ENCODE data around the gene SOX9. TPM values are rescaled to one million over a fixed set of nuclear protein-coding genes. Genes with fewer than 3 reads are reported as not detected.
"Not testable (repeated sequence)": the region's sequence is repeated elsewhere in the genome, so short reads cannot be mapped to it uniquely, and the experiment has no call there.

SOX9 gene
- total RNA-seq, 1 experiment from 2014 or later, result 43.0 TPM

DNA sequence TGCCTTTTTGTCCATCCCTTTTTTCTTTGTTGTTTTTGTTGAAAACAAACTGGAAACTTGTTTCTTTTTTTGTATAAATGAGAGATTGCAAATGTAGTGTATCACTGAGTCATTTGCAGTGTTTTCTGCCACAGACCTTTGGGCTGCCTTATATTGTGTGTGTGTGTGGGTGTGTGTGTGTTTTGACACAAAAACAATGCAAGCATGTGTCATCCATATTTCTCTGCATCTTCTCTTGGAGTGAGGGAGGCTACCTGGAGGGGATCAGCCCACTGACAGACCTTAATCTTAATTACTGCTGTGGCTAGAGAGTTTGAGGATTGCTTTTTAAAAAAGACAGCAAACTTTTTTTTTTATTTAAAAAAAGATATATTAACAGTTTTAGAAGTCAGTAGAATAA lies 4.9 kb downstream of the SOX9 start:
- no peak for DNase-seq (ENCODE audit: low read depth)

DNA sequence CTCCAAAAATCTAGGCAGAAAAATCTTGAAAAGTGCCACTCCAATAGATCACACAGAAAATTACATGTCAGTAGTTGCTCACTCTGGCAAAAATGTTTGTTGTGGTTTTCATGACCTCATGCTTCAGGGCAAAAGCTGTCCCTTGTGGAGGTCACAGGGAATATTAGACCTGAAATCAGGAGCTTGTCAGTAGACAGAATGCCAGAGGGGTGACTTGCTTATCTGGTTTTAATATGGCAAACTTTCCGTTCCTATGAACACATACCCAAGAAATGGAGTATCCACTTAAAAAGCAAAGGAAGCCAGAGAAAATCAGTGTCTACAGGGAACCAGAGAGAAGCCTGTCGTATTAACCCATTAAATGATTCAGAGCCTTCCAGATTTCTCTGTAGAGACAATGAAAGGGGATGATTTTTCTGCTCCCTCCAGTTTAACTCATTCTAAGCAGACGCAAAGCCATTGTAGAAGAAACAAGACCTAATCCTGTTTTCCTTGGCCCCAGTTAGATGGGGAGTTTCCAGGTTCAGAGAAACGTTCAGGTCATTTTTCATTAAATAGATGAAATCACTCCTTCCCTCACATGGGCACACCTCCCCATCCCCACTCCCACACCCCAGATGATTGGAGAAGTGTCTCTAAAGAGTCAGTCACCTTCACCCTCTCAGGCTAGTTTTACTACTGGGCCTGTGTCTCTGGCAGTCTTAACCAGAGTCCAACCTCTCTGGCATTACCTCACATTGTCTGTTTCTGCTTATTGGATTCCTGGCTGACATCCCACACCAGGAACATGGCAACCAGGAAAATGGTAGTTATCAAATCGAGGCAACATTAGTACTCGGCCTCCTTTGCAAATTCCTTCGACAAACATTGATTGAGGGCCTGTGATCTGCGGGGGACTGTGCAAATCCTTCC lies 6.0 kb downstream of the SOX9 start:
- DNase-seq (ENCODE audit: low read depth), result peak; percentile 74

DNA sequence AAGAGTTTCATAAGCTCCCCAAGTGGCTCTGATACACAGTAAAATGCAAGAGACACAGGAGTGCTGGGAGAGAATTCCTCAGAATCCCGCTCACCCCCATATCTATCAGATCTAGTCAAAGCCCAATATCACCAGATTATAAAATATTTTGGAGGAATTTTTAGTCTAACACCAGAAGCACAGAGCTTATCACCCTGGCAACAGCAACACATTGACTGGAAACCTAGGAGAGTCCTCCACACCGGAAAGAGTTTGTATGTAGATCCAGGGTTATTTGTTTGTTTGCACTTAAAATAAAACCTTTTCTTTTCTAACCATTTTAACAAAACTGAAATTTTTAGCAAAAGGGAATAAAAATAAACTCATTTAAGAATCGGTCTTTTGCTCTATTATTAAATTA lies 7.2 kb downstream of the SOX9 start:
- no peak for DNase-seq (ENCODE audit: low read depth)

DNA sequence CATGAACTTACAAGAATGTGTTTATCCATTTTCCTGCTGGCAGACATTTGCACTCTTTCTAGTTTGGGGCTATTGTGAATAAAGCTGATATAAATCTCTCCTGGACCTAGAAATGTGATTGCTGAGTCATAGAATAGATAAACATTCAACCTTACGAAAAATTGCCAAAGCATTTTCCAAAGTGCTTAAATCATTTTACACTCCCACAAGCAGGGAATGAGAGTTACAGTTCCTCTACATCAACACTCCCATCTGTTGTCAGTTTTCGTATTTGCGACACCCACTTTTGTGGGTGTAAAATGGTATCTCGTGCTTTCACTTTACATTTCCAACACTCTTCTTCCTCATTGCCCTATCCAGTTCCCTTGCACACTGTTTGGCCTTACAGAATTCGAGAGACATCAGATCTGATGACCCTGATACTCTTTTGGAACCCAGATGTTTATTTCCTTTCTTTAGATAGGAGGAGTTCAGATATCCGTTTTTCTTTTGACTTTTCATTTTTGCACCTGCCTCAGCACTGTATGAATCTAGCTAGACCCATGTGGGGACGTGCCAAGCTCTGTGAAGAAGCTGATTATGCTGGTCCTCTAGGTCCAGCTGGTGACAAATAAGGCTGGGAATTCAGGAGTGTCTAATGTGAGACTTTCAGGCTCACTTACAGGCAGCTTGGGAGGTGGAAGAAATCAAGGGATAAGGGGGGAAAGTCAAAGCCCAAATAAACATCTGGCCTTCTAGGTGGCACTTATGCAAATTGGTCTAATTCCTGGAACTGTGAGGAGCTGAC lies 14.0 kb downstream of the SOX9 start:
- no peak for DNase-seq (ENCODE audit: low read depth)

DNA sequence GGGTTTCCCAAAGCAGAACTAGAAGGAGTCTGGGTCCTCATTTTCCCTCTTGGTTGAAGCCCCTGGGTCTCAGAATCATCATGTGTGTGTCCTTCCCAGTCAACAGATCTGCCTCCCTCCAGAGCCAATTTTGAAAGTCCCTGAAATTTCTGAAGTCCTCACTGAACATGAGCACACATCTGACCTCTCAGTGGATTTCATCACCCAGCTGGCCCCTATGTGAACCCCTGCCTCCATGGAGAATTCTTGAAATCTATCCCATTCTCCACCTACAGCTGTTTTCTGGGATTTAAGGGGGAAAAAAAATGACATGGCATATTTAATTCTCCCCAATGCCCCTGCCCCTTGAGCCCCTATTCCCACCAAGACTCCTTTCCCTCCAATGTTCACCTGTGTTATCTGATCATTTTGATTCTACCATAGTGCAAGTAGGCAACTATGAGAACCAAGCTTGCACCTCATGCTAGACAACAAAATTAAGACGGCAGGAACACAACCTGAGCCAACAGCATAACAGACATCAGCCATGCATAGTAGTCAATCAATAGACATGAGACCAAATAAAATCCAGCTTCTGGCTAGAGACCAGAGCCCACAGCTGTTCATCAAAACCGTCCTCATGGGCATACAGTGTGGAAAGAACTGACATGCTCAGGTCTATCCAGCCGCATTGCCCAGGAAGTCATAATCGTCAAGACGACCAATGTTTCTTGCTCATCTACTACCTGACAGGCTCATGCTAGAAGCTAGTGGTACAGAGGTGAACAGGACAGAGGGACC lies 14.9 kb downstream of the SOX9 start:
- no peak for DNase-seq (ENCODE audit: low read depth)

DNA sequence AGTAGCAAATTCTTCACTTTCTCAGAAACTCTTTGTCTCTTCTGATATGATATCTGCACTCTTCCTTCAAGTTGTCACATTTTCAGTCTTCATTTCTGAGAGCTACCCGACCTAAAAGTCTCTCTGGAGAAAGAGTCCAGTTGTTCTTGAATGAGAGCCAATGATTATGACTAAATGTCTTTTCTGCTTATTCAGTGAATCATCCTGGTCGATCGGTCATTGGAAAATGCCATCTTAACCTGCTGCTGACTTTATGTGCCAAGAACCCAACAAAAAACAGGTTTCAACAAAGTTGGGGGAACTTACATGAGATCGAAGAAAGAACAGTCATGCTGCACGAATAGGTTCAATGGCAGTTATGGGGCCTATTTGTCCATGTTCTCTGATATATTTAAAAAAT lies 15.9 kb downstream of the SOX9 start:
- peak; percentile 72 for DNase-seq (ENCODE audit: low read depth)

DNA sequence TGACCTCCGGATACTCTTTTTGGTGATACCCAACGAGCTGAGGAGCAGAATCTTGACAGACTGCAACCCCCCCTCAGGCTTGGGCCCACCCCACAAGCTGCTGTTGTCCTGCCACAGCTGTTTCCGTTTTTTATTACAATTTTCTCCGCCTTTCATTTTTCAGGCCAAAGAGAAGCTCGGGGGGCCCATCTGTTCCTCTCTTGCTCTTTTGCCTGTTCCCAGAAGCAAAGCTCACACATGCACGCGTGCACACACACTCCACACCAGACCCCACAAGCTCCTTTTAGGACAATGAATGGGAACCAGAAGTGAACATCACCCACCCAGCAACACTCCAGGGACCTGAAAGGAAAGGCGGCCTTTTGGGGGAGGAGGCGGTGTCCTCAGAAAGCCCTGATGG lies 16.3 kb downstream of the SOX9 start:
- DNase-seq (ENCODE audit: low read depth), result no peak

DNA sequence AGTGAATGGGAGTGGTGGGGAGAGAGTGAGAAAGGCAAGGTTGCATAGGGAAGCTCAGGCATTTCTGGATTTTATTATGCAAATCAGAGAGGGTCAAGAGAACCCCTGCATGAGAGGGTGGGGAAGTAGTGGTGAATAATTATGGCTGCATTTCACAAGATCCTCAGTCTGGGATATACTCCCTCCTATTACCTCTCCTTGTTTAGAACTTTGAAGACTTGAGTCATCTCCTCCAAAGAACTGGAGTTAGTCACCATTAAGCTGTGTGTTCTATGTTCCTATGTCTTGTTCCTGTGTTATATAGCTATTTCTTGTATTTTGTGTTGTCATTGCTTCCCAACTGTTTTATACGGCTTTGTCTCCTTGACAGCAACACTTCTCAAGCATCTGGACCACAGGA lies 18.4 kb downstream of the SOX9 start:
- DNase-seq (ENCODE audit: low read depth), result peak; percentile 68

DNA sequence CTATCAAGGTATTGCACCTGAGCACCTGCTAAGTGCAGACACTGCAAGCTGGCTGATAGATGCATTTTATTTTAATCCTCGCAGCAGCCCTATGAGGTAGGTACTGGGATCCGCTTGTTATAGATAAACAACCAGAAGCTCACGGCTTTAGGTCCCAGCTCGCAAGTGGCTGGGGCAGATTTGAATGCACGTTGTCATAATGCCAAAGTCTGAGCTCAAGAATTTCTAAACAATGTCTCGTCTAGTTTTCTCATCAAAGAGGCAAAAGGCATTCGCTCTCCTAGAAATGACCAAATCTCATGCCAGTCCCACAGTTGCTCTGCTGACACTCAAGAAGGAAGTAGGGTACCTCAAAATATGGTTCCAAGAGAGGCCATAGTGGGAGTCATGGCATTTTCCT lies 20.5 kb downstream of the SOX9 start:
- DNase-seq (ENCODE audit: low read depth), result no peak

DNA sequence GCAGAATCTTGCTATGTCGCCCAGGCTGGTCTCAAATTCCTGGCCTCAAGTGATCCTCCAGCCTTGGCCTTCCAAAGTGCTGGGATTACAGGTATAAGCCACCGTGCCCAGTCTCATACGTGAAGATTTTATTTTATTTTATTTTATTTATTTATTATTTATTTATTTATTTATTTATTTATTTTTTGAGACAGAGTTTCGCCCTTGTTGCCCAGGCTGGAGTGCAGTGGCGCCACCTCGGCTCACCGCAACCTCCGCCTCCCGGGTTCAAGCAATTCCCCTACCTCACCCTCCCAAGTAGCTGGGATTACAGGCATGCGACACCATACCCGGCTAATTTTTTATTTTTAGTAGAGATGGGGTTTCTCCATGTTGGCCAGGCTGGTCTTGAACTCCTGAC lies 21.3 kb downstream of the SOX9 start:
- not testable (repeated sequence) for DNase-seq (ENCODE audit: low read depth)

DNA sequence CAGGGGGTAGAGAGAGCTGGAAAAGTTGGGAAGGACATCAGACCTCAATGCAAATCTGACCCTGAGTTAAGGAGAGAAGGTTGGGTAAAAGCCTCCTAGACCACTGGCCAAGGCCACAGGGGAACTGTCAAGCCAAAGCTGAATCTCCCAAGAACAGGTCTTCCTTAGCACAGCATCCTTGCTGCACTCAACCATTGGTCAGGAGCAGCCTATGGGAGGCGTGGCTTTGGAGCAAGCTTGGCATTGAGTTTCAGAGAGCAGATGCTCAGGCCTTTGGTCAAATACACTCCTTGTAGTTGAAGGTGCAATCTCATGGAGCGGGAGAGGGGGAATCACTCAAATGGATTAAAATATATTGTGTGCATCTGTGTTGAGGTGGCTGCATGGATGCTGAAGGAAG lies 21.8 kb downstream of the SOX9 start:
- DNase-seq (ENCODE audit: low read depth), result no peak

DNA sequence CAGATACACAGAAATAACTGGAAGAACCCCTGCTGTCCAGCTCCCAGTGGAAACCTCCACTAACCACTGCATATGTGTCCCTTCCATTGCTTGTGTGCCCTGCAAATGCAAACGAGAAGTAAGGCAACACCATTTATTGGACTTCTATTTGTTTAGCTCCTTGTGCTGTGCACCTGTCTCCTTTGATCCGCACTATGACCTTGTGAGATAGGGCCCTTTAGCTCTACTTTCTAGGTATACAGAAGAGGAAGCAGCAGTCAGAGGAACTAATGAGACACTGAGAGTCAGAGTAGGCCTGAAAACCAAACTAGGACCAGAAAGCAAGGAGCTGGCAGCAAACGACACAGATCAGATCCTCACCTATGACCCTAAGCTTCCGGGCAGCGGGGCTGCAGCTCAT lies 22.4 kb downstream of the SOX9 start:
- DNase-seq (ENCODE audit: low read depth), result no peak

DNA sequence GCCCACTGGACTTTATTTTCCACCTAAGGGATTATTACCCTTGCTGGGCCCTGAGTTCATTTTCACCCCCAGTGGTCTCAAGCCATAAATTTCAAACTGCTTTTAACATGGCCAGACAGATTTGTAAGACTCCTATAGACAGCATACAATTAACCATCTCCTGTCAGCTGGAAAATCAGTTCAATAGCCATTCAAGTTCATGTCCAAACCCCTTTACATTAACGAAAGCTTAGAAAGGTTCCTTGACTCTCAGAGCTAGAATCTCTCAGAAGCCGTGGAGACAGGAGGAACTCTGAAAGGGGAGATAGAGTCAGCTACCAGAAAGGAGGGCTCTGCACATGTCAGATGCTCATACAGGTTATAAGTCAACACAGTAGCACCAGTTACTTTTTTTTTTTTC lies 23.3 kb downstream of the SOX9 start:
- no peak for DNase-seq (ENCODE audit: low read depth)

DNA sequence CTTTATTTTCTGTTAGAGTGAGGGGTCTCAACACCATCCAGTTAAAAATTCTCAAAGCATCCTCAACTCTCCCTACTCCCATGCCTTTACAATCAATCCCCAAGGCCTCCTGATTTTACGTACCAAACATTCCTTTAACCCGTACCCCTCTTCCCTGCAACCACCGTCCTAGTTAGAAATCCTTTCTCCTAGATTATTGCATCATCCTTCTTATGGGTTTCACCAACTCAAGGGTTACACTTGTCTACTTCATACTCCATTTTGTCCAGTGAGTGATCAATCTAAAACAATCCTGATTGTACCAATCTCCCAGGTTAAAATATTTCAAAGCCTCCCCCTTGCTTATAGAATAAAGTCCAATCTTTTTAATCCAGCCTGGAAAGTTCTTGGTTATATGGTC lies 24.7 kb downstream of the SOX9 start:
- DNase-seq (ENCODE audit: low read depth), result no peak

DNA sequence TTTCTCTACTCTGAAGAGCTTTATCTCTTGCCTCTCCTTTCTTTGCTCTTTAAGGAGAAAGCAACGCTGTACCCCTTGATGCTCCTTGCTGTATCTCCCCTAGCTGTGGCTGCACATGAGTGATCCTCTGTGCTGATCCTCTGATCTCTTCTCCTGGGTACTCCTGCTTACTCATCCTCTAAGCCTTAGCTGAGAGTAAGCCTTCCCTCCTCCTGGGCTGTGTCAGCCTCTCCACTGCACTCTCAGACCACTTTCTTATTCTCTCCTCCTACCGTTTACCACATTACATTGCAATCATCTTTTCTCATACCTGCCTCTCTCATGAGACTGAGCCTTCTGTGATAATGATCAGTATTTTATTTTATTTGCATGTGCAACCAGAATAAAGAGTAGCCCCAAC lies 25.1 kb downstream of the SOX9 start:
- peak; percentile 76 for DNase-seq (ENCODE audit: low read depth)

DNA sequence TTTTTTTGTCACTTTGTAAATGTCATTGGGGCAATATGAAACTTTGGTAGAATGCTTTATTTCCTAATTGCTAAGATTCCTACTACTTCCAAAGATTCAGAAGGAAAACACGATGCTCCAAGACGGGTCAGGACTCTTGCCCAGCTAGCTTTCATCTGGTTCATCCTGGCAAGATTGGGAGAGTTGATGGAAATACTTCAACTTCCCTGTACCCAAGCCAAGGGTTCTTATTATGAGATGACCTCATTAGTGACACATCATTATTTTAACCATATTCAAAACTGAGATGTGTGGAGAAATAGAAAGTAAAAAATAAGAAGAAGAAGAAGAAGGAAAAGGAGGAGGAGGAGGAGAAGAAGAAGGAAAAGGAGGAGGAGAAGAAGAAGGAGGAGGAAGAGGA lies 25.6 kb downstream of the SOX9 start:
- DNase-seq (ENCODE audit: low read depth), result no peak

DNA sequence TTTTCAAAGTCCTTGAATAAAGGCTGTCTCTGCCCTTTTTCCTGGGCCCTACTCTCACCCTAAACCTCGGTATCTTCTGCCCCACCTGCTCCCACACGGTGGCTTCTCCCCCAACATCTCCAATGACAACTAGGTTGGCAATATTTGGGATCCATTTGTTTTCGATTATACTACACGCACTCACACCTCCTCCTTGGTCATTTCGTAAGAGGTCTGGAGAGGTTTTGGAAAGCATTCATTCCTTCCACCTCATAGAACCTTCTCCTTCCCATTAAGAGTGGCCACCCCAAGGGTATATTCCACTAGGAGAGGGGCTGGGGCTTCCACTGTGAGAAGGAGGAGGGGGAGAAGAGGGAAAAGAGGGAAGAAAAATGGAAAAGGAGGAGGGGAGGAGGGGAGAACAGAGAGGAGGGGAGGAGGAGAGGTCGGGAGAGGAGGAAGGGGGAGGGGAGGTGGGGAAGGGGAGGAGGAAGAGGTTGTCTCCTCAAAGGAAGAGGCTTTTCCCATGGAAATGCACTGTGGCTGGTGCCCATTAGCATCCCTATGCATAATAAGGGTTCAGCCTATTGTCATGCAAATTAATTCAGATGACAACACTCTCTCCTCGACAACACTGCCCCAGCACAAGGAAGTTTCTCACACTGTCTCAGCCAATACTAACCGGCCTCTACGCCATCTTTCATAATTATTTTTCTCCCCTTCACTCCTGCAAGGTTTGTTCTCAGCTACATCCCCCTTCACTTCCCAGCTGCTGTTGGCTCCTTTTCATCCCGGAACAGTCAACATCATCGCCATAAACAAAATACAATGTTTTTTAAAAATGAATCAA lies 30.0 kb downstream of the SOX9 start:
- DNase-seq (ENCODE audit: low read depth), result no peak

DNA sequence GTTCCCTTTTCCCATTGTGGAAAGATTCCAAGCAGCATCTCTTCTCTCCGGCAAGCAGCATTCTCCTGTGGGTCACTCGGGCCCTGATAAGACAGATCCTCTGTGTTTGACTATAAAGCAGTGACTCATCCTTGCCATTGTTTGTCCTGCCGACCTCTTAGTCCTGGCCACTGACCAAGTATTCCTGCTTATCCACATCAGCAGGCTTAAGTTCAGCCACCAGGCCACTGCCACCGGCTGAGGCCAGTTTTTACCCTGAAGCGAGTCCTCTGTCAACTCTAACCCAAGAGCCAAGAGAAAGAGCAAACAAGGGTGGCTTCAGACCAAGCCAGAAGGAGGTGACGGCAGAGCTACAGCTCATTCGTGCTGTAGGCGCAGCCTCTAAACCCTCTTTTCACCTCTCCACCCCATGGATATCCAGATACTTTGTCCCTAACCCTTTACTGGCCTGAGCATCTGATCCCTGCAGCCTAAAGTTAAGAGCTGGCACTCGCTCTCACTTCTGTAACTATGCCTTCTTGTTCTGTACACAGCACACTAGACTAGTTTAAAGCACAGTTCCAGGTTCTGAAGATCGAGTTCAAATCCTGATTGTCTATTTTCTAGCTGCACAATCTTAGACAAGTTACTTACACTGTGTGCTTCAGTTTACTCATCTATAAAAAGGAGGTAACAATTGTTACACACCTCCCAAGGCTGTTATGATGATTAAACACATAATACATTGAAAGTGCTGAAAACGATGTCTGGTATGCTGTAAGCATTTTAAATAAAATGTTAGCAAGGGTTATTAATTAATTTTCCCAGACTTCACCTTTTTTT lies 31.0 kb downstream of the SOX9 start:
- DNase-seq (ENCODE audit: low read depth), result peak; percentile 74

DNA sequence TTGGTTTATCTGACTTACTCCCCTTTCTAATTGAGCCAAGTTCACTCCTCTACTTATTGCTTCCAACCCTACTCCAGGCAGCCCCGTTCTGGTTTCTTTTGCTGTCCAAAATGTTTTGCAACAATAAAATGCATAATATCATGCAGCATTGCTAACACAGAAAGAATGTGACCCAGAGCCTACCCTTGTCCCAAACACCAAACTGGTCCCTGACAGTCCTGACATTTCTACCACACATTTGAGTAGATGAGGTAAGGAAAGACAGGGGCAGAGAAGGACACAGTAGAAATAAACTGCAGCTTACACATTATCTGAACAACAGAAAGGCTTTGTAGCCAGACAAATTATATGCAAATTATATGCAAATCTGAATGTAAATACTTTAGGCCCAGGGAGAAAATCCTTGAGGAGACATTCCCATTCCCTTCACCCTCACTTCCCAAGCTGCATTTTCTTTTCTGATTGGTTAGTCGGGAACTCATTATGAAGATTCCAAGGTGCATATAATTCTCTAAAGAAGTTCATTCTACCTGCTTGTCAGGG lies 31.6 kb downstream of the SOX9 start:
- DNase-seq (ENCODE audit: low read depth), result no peak
